HUDEP-2 (cell line): ENCODE results near the gene CMPK2.
"Not testable (repeated sequence)": the region's sequence is repeated elsewhere in the genome, so short reads cannot be mapped to it uniquely, and the experiment has no call there.

Source experiments
- DNase-seq, 76 experiments: peaks; one replicate each; lab custom pipeline; 2025; ENCODE audit not compliant: unreplicated experiment in 76 of 76; lab: John Stamatoyannopoulos, UW

The CMPK2 gene

DNA sequence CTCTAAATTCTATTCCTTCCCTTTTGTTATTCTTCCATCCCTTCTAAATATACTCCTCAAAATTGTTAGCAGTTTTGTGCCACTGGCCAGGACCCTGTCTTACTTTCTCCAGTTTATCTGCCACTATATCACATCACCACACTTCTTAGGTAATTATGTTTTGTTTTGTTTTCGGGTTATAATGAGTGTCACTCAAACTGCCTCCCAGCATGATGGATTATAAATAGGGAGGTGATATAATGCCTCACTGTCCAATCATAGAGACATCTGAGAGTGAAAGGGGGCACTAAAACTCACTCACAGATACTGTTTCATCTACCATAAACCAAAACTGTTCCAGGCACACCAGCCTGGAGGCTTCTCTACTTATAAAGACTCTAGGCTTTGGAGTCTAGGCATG is 15.3 kb upstream of the CMPK2 start:
- peak in 10 of 76 experiments; percentile 16 to 53 (median 26) for DNase-seq

DNA sequence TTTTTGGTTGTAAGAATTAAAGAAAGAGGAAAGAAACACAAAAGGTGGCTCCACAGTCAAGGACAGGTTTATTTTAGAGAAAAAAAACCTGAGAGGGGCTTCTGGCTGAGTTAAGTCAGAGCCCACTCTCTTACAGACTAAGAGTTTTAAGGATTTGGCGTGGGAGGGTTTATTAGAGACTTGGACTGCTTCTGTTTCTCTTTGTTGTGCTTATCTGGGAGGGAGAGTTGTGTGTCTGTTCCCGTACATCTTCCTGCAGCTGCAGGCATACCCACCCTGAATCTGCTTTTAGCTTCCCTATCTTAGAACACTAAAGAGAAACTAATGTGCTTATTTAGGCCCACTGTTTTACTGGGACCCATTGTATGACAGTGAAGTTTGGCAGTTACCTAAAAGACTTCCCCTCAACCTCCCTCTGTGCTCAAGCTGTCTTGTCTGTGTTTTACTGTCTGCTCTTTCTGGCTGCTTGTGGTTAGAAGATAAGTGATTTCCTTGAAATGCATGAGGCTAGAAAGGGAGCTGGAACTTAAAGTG is 14.6 kb upstream of the CMPK2 start:
- DNase-seq = peak in 64 of 76 experiments; percentile 13 to 92 (median 66)

DNA sequence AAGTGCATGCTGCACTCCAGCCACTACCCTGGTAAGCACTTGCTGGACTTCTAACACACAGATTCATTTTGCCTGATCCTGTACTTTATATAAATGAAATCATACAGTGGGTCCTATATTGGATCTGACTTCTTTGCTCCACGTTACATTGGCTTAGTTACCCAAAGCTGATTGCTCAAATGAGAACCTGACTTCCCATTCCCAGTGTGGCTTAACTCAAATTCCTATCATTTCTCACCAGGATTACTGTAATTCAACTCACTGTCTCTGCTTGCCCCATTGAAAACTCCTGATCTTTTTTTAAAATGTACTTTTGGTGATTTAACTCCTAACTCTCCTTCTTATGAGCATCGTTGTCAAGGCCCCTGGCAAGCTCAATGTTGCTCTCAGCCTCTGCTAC is 13.3 kb upstream of the CMPK2 start:
- DNase-seq = no peak

DNA sequence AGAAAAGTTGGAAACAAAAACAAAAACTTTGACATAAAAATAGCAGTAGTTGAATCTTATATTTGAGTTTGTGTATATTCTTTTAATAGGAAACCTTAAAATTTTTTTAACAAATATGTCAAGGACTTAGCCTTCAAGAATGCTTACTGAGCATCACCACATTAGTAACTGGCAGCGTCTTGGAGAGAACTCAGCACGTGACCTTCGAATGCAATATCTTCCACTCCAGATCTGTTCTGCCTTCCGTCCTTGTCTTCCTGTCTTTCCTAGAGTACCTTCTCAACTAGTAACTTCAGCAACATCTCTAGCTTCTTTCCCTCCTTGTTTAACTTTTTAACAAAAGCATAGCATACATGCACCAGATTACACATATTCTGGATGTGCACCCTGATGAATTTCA is 12.8 kb upstream of the CMPK2 start:
- DNase-seq = peak in 14 of 76 experiments; percentile 11 to 61 (median 30)

DNA sequence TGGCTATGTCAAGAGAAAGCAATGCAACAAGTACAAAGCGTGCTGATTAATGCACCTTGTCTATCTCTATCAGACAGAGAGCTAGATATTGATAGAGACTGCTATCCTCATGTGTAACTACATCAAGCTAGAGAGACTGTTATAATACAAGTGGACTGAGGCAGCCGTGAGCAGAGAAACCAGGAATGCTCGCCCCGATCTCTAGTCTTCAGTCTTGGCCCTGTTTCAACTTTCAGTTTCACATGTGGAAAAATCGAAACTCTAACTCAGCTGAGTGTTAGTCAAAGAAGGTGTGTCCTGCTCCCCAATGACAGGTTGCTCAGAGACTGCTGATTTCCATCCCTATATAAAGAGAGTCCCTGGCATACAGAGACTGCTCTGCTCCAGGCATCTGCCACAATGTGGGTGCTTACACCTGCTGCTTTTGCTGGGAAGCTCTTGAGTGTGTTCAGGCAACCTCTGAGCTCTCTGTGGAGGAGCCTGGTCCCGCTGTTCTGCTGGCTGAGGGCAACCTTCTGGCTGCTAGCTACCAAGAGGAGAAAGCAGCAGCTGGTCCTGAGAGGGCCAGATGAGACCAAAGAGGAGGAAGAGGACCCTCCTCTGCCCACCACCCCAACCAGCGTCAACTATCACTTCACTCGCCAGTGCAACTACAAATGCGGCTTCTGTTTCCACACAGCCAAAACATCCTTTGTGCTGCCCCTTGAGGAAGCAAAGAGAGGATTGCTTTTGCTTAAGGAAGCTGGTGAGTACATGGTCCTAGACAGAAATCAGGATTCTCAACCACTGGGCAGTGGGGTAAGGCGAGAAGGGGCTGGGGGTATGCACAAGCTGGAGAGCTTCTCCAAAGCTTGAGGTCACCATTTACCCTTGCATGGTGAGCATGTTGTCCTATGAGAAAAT is 11.9 kb upstream of the CMPK2 start, which contains the start of gene RSAD2:
RSAD2 (plus strand) TSS at position 376 of the 903 bp plus-strand sequence; CDS start at position 400, 24 bp downstream.
- DNase-seq = peak in 55 of 76 experiments; percentile 7 to 82 (median 57)

DNA sequence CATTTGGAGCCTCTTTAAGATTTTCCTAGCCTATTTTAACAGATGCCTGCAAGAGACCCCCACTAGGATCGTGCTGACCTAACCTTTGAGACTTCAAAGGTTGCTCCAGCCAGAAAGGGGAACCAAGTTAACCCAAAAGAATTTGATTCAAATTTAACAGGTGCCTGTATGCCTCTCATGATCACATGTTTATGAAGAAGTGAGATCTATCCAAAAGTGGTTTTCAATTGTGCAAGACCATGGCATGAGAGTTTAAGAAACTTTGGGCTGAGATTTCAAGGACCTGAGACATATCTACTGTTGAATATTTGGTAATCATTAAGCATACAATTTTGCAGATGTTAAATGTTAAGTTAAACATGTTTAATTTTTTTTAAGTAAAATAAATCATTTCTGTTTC is 10.6 kb upstream of the CMPK2 start:
- no peak for DNase-seq

DNA sequence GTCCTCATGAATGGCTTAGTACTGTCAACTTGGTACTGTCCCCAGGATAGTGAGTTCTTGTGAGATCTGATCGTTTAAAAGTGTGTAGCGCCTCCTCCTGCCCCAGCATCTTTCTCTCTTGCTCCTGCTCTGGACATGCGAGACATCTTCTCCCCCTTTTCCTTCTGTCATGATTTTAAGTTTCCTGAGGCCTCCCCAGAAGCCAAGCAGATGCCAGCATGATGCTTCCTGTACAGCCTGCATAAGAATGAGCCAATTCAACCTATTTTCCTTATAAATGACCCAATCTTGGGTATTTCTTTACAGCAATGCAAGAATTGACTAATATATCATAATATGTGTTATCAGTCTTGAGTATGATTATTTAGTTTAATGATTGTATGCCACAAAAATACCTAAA is 8.3 kb upstream of the CMPK2 start:
- no peak for DNase-seq

DNA sequence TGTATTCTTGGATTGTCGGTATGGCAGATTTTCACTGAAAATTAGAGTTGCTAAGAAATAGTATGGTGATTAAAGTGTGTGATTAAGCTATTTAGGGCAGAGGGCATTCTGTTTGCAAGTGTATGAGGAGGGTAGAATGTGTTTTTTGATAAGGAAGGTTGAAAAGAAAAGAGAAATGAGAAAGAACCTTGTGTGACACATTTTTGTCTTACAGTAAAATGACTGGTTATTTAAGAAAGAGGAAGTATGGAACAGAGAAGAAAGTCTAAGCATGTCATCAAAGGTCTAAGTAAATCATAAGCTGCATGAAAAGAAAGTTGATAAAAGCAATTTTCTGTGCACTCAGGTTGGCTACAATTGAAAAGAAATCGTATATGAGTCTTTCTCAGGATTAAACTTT is 6.7 kb upstream of the CMPK2 start:
- DNase-seq = peak in 2 of 76 experiments; percentile 16 to 26

DNA sequence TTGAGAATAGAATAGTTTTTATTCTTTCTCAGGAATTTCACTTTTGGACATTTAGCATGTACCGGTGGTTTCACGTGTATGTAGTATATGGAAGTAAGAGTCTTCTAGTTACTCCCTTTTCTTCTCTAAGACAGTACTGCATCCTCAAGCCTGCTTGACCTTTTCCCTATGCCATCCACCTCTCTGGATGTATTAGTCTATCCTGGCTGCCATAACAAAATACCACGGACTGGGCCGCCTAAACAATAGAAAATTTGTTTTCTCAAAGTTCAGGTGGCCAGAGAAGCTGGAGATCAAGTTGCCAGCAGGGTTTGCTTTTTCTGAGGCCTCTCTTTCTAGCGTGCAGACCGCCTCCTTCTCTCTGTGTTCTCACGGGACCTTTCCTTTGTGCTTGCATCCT is 1.3 kb upstream of the CMPK2 start:
- DNase-seq = no peak

DNA sequence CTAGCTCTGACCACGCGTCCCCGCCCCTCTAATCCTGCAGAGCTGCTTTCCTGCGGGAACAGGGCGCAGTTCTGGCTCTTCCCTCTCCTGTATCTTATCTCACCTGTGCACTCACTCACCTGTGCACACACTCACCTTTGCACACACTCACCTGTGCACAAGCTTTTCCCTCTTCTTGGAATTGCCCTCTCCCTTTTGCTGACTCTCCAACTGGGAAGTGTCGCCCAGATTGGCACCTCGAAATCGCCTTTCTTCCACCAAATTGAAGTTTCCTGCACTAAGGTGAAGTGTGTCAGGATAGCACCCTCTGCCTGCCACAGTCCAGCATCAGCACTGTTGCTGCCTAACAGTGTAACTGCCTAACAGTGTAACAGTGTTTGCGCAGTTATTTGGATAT is 566 bp upstream of the CMPK2 start:
- DNase-seq = peak in 64 of 76 experiments; percentile 11 to 73 (median 44)

DNA sequence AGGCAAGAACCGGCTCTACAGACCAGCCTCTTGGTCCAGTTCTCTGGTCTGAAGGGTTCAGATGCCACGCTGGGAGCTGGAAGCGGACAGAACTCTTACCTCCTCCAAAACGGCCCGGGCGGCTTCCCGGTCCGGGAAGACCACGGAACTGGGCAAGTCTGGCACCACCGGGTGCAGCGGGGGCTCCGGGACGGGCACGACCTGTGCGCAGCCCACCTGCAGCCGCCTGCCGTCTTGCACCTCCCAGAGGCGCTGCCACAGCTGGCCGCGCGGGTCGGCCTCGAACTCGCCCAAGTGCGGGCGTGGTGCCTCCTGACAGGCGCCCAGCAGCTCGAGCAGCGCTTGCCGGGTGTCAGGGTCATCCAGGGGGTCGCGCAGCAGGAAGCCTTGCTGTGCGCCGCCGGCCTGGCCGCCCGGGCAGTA is 773 bp downstream of the CMPK2 start:
- DNase-seq = peak in 65 of 76 experiments; percentile 13 to 76 (median 57)

DNA sequence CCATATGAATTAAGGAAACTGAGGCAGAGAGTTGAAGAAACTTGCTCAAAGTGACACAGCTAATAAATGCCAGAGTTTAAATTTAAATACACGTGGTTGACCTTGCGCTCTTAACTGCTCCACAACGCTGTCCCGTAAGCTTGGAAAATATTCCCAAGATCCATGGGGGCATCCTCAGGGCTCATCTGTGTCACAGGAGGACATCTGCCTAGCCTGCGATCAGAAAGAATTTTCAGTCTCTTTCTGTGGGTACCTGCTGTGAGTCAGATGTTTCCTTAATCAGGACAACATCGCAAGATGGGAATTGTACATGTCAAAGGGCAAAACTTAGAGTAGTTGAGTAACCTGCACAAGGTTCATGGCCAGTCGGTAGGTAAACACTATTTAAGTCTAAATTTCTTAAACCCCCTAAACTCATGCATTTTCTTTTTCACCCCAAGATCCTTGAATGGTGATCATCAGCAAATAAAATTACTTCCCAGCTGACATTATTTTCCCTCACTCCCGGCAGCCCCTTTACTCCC is 1.4 kb downstream of the CMPK2 start:
- no peak for DNase-seq

DNA sequence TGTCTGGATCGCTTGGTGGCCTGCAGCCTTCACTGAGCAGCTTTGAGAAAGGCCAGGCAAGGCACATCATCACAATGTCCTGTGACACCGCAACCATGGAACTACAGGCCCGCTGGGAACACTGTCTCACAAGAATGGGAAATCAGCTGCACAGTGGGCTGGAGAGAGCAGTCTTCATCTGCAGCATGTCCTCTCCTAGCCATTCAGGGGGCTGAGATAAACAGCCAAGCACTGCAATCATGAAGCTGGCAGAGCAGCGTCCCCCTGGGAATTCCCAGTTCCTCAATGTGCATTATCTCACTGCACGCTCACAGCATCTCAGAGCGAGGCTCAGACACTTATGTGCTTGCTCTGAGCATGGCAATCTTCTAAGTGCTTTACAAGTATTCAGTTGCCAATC is 1.9 kb downstream of the CMPK2 start:
- DNase-seq = peak in 8 of 76 experiments; percentile 13 to 44 (median 26)

DNA sequence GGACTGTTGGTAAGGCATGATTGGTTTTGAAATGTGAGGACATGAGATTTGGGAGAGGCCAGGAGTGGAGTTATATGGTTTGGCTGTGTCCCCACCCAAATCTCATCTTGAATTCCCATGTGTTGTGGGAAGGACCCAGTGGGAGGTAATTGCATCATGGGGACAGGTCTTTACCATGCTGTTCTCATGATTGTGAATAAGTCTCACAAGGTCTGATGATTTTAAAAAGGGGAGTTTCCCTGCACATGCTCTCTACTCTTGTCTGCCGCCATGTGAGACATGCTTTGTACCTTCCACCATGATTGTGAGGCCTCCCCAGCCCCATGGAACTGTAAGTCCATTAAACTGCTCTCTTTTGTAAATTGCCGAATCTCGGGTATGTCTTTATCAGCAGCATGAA is 5.4 kb downstream of the CMPK2 start:
- DNase-seq = no peak

DNA sequence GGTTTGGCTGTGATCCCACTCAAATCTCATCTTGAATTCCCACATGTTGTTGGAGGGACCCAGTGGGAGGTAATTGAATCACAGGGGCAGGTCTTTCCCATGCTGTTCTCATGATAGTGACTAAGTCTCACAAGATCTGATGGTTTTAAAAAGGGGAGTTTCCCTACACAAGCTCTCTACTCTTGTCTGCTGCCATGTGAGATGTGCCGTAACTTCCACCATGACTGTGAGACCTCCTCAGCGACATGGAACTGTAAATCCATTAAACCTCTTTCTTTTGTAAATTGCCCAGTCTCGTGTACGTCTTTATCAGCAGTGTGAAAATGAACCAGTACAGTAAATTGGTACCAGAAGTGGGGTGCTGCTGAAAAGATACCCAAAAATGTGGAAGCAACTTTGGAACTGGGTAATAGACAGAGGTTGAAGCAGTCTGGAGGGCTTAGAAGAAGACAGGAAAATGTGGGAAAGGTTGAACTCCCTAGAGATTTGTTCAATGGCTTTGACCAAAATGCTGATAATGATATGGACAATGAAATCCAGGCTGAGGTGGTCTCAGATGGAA is 7.2 kb downstream of the CMPK2 start:
- DNase-seq = not testable (repeated sequence)

DNA sequence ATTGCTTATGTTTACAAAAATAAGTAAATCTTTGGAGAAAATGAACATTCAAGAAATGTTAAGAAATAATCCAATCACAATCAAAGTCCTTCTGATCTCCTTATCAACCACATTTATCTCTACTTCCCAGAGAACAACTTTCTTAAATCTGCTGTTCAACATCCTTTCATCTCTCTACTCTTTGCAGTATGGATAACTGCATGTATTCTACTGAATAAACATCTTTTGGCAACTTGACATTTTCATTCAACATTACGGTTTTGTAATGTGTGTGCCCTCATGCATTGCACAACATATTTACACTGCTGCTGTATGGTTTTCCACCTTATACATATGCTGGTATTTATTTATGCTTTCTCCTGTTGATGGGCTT is 9.2 kb downstream of the CMPK2 start:
- no peak for DNase-seq

DNA sequence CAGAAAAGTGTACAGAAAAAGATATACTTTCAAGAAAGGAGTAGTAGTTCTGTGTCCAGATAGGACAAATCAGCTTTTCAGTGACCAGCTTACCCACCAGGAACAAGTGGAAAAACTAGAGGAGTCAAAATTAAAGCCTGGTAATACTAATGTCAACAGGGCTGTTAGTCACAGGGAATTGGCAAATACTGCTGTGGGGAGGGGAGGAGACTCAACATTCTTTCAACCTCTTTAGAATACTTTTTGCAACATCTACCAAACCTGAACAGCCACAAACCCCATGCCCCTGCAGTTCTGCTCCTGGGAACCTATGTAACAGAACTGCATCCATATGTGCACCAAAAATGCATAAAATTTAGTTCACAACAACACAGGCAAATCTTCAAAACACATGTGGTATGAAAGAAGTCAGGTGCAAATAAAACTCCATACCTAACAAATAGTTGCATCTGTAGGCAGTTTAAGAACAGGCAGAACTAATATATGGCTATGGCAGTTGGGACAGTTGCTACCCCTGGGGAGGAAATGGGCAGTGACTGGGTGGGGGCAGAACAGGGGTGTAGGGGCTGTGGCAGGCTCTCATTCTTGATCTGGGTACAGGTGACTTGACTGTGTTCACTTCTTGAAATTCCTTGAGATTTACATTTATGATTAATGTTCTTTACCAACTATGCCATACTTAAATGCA is 9.7 kb downstream of the CMPK2 start:
- no peak for DNase-seq

DNA sequence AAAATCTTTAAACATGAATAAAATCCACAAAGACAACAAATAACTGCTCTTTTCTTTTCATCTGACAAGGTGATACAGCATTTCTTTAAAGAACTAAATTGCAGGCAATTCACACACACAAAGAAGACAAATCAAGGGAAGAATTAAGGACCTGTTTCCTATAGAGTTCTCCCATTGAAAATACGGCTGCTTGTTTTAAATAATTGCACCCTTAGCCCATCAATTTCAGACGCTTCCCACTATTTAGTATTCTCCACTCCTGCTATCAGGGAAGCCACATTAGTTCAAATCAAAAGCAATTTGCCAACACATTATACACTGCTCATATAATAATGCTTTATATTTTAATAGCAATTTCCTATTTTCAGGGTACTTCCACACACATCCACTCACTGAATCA is 11.3 kb downstream of the CMPK2 start:
- DNase-seq = no peak

DNA sequence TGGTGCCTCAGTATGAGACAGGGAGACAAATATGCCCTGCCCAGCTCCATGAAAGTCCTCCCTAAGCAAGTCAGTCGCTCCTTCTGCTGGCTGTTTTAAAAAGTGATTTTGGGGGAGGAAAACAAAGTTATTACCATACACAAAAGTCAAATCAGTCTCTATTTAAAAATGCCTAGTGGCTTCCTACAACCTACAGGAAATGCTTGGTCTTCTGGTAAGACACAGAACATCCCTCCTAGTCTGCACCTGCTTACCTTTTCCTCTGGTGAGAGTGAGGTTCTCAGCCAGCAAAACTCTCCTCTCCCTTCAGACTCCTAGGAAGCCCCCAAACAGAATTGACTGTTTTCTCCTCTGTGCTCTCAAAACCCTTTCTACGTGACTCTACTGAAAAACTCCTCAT is 13.5 kb downstream of the CMPK2 start:
- no peak for DNase-seq

DNA sequence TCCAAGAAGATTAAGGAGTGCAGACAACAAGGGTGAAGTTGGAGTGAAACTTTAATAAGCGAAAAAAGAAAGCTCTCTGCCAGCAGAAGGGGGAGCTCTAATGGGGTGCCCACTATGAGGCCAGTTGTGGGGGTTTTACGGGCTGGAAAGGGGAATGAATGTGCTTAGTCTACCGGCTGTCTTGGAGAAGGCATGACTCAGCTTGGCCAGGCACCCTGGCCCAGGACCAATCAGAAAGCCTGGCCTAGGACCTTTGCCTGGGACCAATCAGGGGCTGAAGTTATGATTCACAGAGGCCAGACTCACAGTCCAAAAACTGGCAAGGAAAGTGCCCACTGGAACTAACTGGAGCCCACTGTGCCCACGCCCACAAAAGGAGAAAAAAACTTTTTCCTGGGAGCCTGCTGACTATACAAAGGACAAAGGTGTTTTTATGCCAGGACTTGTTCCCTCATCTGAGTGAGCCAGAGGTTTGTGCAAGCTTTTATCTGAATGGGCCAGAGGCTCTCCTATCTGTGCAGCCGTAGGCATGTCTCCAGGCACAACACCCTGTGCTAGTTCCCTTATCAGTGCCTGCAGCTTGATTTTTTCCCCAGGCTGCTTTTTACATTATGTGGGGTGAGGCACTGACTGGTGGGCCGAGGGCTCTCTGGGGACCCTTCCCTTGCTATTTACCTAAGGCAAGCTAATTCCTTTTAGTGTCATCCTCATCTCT is 18.6 kb downstream of the CMPK2 start:
- peak in 75 of 76 experiments; percentile 69 to 98 (median 90) for DNase-seq
